Measurements from ENCODE around the gene SFPQ.
"Not testable (repeated sequence)": the region's sequence is repeated elsewhere in the genome, so short reads cannot be mapped to it uniquely, and the experiment has no call there.

The SFPQ gene

DNA sequence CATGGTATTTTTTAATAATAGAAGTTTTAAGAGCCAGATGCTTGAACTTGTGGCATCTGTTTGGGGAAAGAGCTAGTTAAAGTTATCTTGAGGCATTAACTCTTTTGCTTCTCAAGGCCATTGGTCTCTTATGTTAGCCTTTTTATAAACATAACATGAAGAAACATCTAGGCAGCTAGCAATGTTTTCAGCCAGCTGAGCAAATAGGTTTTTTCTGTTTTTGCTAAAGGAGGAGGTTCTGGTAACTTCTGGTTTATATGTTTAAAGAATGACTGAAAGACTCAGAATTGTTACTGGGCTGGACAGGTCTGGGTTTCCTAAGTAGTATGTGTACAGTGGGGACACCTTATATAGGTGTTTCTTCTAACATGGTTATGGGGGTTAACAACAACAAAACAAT, 50.7 kb downstream of the SFPQ start:
- DNase-seq = not testable (repeated sequence)

DNA sequence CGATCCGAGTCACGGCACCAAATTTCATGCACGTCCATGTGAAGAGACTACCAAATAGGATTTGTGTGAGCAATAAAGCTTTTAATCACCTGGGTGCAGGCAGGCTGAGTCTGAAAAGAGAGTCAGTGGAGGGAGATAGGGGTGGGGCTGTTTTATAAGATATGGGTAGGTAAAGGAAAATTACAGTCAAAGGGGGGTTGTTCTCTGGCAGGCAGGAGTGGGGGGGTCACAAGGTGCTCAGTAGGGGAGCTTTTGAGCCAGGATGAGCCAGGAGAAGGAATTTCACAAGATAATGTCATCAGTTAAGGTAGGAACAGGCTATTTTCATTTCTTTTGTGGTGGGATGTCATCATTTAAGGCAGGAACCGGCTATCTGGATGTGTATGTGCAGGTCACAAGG, 55.4 kb downstream of the SFPQ start:
- DNase-seq = not testable (repeated sequence)

DNA sequence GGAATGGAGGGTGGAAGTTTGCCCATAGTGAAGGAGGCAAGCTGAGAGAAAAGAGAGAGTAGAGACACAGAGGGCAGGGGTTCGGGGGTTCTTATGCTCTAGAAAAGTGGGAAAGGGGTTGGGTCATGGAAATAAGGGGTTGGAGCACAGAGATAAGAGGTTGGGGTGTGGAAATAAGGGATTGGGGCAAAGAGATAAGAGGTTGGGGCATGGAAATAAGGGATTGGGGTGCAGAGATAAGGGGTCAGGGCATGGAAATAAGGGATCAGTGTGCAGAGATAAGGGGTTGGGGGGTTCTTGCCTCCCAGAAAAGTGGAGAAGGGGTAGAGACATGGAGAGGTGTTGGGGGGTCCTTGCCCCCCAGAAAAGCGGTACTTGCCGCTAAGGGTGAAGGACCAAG, 56.2 kb downstream of the SFPQ start:
- no peak for DNase-seq

Measured in stimulated activated naive CD4-positive, alpha-beta T cell treated with Interleukin-2 at 50 U/mL for 16 hours (primary cell).